ENCODE measurements around the gene KRCC1. TPM values are rescaled to one million over a fixed set of nuclear protein-coding genes. Genes with fewer than 3 reads are reported as not detected.

Gene KRCC1
- total and polyA plus RNA-seq, 8 donors = 7.0 to 48.0 (median 25.9) TPM

GRCh38 chr2:88016086-88016959 lies 39.3 kb downstream of the KRCC1 start, which contains the start of gene RNU2-63P:
TSS of gene RNU2-63P (minus strand) at chr2:88016547.
- no peaks in the 10 kb centered on the region for H3K9me3 ChIP-seq
- H3K4me3 ChIP-seq = peak within 1 kb of the TSS; percentile 56 to 71 (median 62)
- H3K27me3 ChIP-seq = no peaks in the 10 kb centered on the region
- H3K36me3 ChIP-seq = no peaks in the 10 kb centered on the region
- H3K27ac ChIP-seq = peak within 1 kb of the TSS; percentile 85 to 88 (median 86)
- DNase-seq = peak; percentile 80 to 93
- TF ChIP-seq CTCF (IDR thresholded peaks at IDR 0.05) = no peak
- peak in 1 of 4 donors; percentile 86 for TF ChIP-seq POLR2A (IDR thresholded peaks at IDR 0.05)
- peak in 2 of 3 donors; percentile 54 to 94 for TF ChIP-seq POLR2AphosphoS5 (IDR thresholded peaks at IDR 0.05)
- no peak for TF ChIP-seq EP300 (IDR thresholded peaks at IDR 0.05)
- WGBS, 5 donors = 4 to 6% (median 5%) methylated on average over 34 of the region's 34 CpGs
- H3K4me1 ChIP-seq = peaks cover 0 to 21% (median 9%) of the 10 kb centered on the region in 4 donors
- intact Hi-C loops (cut with DNase I; ENCODE audit: low total_unique reads) = no loop called here

- no peak for TF ChIP-seq CTCF (IDR thresholded peaks at IDR 0.05)
- no peak for TF ChIP-seq EP300 (IDR thresholded peaks at IDR 0.05)
- no peak for TF ChIP-seq POLR2A (IDR thresholded peaks at IDR 0.05)
- TF ChIP-seq POLR2AphosphoS5 (IDR thresholded peaks at IDR 0.05) = no peak
- 60 to 84% (median 80%) methylated on average over 1 of the region's 1 CpG for WGBS, 5 donors
- H3K4me3 ChIP-seq = no peak overlapping the region
- H3K9me3 ChIP-seq = no peaks in the 10 kb centered on the region
- no peak overlapping the region for H3K27ac ChIP-seq
- peak in 1 of 2 donors; percentile 42 for DNase-seq
- H3K4me1 ChIP-seq = peaks cover 0 to 8% (median 0%) of the 10 kb centered on the region in 4 donors
- H3K36me3 ChIP-seq = no peaks in the 10 kb centered on the region
- intact Hi-C loops (cut with DNase I; ENCODE audit: low total_unique reads) = no loop called here
- no peaks in the 10 kb centered on the region for H3K27me3 ChIP-seq
These were observed 44.6 kb downstream of the KRCC1 start for GRCh38 chr2:88011011-88011410.

GRCh38 chr2:88010136-88010535 lies 45.4 kb downstream of the KRCC1 start:
- 84 to 92% (median 91%) methylated on average over 1 of the region's 1 CpG for WGBS, 5 donors
- no peak for DNase-seq
- no peaks in the 10 kb centered on the region for H3K9me3 ChIP-seq
- H3K27ac ChIP-seq = no peak overlapping the region
- H3K4me3 ChIP-seq = no peak overlapping the region
- no peaks in the 10 kb centered on the region for H3K4me1 ChIP-seq
- intact Hi-C loops (cut with DNase I; ENCODE audit: low total_unique reads) = no loop called here
- TF ChIP-seq POLR2A (IDR thresholded peaks at IDR 0.05) (no peak), POLR2AphosphoS5 (IDR thresholded peaks at IDR 0.05) (no peak), CTCF (IDR thresholded peaks at IDR 0.05) (no peak), EP300 (IDR thresholded peaks at IDR 0.05) (no peak)
- H3K27me3 ChIP-seq = no peaks in the 10 kb centered on the region
- H3K36me3 ChIP-seq = no peaks in the 10 kb centered on the region

- no peak for TF ChIP-seq CTCF (IDR thresholded peaks at IDR 0.05)
- TF ChIP-seq POLR2A (IDR thresholded peaks at IDR 0.05) = no peak
- no peak for TF ChIP-seq POLR2AphosphoS5 (IDR thresholded peaks at IDR 0.05)
- no peak for TF ChIP-seq EP300 (IDR thresholded peaks at IDR 0.05)
- Histone ChIP-seq H3K27me3 (peaks cover 0 to 9% (median 0%) of the 10 kb centered on the region in 3 donors), H3K27ac (no peak overlapping the region), H3K9me3 (no peaks in the 10 kb centered on the region), H3K4me3 (no peak overlapping the region), H3K36me3 (no peaks in the 10 kb centered on the region), H3K4me1 (peaks cover 0 to 5% (median 1%) of the 10 kb centered on the region in 4 donors)
- DNase-seq = no peak
- intact Hi-C loops (cut with DNase I; ENCODE audit: low total_unique reads) = no loop called here
- 90 to 93% (median 93%) methylated on average over 16 of the region's 16 CpGs for WGBS, 5 donors
These were observed 48.6 kb downstream of the KRCC1 start for GRCh38 chr2:88006912-88007439.

All from stomach (tissue), 9 donors.